ENCODE measurements around the gene ATP6V1D. TPM values are rescaled to one million over a fixed set of nuclear protein-coding genes. Genes with fewer than 3 reads are reported as not detected.

Gene ATP6V1D
- total and polyA plus RNA-seq, 2 experiments from 2014 or later = 61.5 to 105 TPM

- TF ChIP-seq ZNF462 (CRISPR knock-in tag; IDR thresholded peaks at IDR 0.05) = no peak
- no peak for TF ChIP-seq JUNB (IDR thresholded peaks at IDR 0.05; ENCODE audit: unreplicated experiment)
Observed at GRCh38 chr14:67385618-67386017, 26.0 kb upstream of the ATP6V1D start (continued).

- no peaks in the 10 kb centered on the region for H4K20me1 ChIP-seq (replicated peaks; ENCODE audit: insufficient read depth)
- H3K27me3 ChIP-seq (ENCODE audit: insufficient read depth) = no peaks in the 10 kb centered on the region
- H3K4me2 ChIP-seq = no peak overlapping the region
- H3K9me2 ChIP-seq (ENCODE audit: insufficient read depth) = no peaks in the 10 kb centered on the region
- no peak for ATAC-seq
- no peaks in the 10 kb centered on the region for H3K79me2 ChIP-seq (replicated peaks; ENCODE audit: insufficient read depth)
- no peak overlapping the region for H3K4me3 Mint-ChIP-seq
- no peaks in the 10 kb centered on the region for H3F3A ChIP-seq (replicated peaks; ENCODE audit: low read depth)
- H3K4me3 ChIP-seq = no peak overlapping the region
- no peaks in the 10 kb centered on the region for H3K4me1 ChIP-seq (ENCODE audit: insufficient read depth)
- H3K36me3 ChIP-seq (ENCODE audit: insufficient read depth) = peaks cover 41% of the 10 kb centered on the region
- no peaks in the 10 kb centered on the region for H3K9me3 Mint-ChIP-seq
- H3K4me1 Mint-ChIP-seq = no peaks in the 10 kb centered on the region
- no peaks in the 10 kb centered on the region for H3K27me3 Mint-ChIP-seq (ENCODE audit: insufficient read depth, low read depth, poor library complexity)
- no peak overlapping the region for H2AFZ ChIP-seq
- no peak overlapping the region for H3K27ac Mint-ChIP-seq
- H3K27ac ChIP-seq (ENCODE audit: low read depth) = no peak overlapping the region
- H3K36me3 Mint-ChIP-seq (ENCODE audit: low read depth) = peaks cover 46% of the 10 kb centered on the region
- no peak for DNase-seq (ENCODE audit: low spot score)
- TF ChIP-seq ZNF331 (CRISPR knock-in tag; IDR thresholded peaks at IDR 0.05; ENCODE audit: low read depth) = no peak
- no peak for TF ChIP-seq EZH2 (IDR thresholded peaks at IDR 0.05; ENCODE audit: low read depth, unreplicated experiment)
- no peak for TF ChIP-seq CREB1 (CRISPR knock-in tag; IDR thresholded peaks at IDR 0.05; ENCODE audit: low read depth)
- no peak for TF ChIP-seq REST (IDR thresholded peaks at IDR 0.05; ENCODE audit: unreplicated experiment)
- no peak for TF ChIP-seq POLR2AphosphoS5 (IDR thresholded peaks at IDR 0.05; ENCODE audit: low read depth)
- TF ChIP-seq ZNF114 (CRISPR knock-in tag; IDR thresholded peaks at IDR 0.05) = no peak
- TF ChIP-seq NANOG (IDR thresholded peaks at IDR 0.05; ENCODE audit: borderline replicate concordance) = no peak
- TF ChIP-seq JUNB (IDR thresholded peaks at IDR 0.05; ENCODE audit: unreplicated experiment) = no peak
- TF ChIP-seq STAT1 (IDR thresholded peaks at IDR 0.05; ENCODE audit: unreplicated experiment) = no peak
- no peak for TF ChIP-seq CTCF (conservative IDR thresholded peaks at IDR 0.05; ENCODE audit: low read depth in 2 of 2)
- no peak for TF ChIP-seq EZH2phosphoT487 (IDR thresholded peaks at IDR 0.05; ENCODE audit: unreplicated experiment)
Observed at GRCh38 chr14:67385120-67385519, 25.5 kb upstream of the ATP6V1D start.

Data from GM23338 (cell line).